GM21576 (cell line): ENCODE data around the gene MEIOC.
"Not testable (repeated sequence)": the region's sequence is repeated elsewhere in the genome, so short reads cannot be mapped to it uniquely, and the experiment has no call there.

Experiments used
- ATAC-seq: cut with Tn5 transposase; IDR thresholded peaks from one replicate; pipeline ENCODE4 v1.9.1; 2021; ENCODE audit warnings: mild to moderate bottlenecking, moderate library complexity; ENCODE audit not compliant: unreplicated experiment

MEIOC gene

GRCh38 chr17:44646280-44646679, 10.0 kb upstream of the MEIOC start:
- ATAC-seq, result no peak

DNA sequence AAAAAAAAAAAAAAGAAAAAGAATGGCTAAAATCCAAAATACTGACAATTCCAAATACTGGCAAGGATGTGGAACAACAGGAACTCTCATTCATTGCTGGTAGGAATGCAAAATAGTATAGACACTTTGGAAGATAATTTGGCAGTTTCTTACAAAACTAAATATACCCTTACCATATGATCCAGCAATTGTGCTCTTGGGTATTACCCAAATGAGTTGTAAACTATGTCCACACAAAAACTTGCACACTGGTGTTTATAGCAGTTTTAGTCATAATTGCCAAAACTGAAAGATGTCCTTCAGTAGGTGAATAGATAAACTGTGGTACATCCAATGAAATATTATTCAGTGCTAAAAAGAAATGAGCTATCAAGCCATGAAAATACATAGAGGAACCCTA, 8.5 kb upstream of the MEIOC start:
- no peak for ATAC-seq

- no peak for ATAC-seq
These were observed 7.3 kb upstream of the MEIOC start for GRCh38 chr17:44648963-44649362.

GRCh38 chr17:44651228-44651627, 5.0 kb upstream of the MEIOC start:
- no peak for ATAC-seq

GRCh38 chr17:44652727-44653126, 3.5 kb upstream of the MEIOC start:
- no peak for ATAC-seq

DNA sequence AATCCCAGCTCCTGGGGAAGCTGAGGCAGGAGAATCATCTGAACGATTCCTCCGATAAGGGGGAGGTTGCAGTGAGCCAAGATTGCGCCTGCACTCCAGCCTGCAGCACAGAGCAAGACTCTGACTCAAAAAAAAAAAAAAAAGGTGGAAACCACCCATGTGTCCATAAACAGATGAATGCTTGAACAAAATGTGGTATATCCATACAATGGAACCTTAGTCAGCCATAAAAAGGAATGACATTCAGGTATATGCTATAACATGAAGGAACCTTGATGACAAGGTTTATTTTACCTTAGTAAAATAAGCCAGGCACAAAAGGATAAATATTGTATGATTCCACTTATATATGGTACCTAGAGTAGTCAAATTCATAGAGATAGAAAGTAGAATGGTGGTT, 2.9 kb upstream of the MEIOC start:
- ATAC-seq, result no peak

GRCh38 chr17:44653954-44654353, 2.3 kb upstream of the MEIOC start:
- no peak for ATAC-seq

DNA sequence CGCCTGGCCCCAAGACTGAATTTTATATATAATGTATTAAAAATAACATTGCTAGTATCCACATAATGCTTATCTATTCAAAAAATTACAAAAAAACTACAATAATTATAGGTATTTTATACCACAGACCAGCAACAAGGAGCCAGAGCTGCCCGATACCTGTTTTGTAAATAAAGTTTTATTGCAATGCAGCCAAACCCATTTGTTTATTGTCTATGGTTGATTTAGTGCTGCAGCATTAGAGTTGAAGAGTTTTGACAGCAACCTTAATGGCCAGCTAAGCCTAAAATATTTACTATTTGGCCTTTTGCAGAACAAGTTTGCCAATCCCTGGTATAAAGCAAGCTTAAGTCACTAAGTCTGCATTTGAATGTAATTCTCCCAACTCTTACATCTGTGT, 5.6 kb downstream of the MEIOC start:
- no peak for ATAC-seq

GRCh38 chr17:44663095-44663494, 6.8 kb downstream of the MEIOC start:
- ATAC-seq, result no peak

DNA sequence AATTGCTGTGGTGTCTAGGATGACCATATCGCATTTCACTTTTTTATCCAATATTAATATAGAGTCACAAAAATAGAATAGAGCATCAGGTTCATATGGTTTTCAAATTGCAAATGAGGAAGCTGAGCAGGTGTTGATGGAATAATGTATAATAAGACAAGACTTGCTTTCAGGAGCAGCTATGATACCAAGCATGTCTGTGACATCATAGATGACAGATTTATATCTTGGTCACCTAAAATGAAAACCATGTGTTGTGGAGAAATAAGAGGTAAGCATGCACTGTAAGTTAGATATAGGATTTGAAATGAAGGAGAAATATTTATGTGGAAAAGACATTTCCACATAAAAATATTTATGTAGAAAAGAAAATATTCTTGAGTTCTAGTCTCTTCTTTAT, 8.6 kb downstream of the MEIOC start:
- ATAC-seq, result no peak

- no peak for ATAC-seq
These were observed 9.7 kb downstream of the MEIOC start for GRCh38 chr17:44666006-44666405.

- no peak for ATAC-seq
These were observed 16.3 kb downstream of the MEIOC start for GRCh38 chr17:44672479-44673093.

GRCh38 chr17:44673893-44674292, 17.6 kb downstream of the MEIOC start:
- no peak for ATAC-seq

- no peak for ATAC-seq
These were observed 20.9 kb downstream of the MEIOC start for GRCh38 chr17:44677136-44677535.

- not testable (repeated sequence) for ATAC-seq
These were observed 27.0 kb downstream of the MEIOC start for GRCh38 chr17:44683303-44683702.

- no peak for ATAC-seq
These were observed 31.5 kb downstream of the MEIOC start for GRCh38 chr17:44687756-44688155.

GRCh38 chr17:44688200-44688599, 31.9 kb downstream of the MEIOC start:
- ATAC-seq, result no peak

GRCh38 chr17:44688675-44689476, 32.6 kb downstream of the MEIOC start:
- ATAC-seq, result peak; percentile 27

- peak; percentile 80 for ATAC-seq
These were observed 33.4 kb downstream of the MEIOC start, which contains the start of gene CCDC43 for GRCh38 chr17:44689477-44690217. Gene CCDC43, minus strand, starts transcription at chr17:44689776. Its CDS starts 23 bp downstream, at chr17:44689753.

DNA sequence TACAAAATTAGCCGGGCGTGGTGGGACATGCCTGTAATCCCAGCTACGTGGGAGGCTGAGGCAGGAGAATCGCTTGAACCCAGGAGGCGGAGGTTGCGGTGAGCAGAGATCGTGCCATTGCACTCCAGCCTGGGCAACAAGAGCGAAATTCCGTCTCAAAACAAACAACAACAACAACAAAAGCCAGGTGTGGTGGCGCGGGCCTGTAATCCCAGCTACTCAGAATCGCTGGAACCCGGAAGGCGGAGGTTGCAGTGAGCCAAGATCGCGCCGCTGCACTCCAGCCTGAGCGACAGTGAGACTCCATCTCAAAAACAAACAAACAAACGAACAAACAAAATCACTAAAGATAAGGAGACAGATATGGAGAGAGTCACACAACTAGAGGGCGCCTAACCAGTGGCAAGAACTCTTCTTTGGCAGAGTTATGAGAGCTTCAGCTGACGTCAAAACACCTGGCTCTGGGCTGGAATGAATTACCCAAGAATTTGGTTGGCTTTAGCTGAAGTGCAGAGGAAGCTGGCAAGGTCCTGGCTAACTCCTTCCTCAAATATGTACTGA, 34.6 kb downstream of the MEIOC start:
- not testable (repeated sequence) for ATAC-seq

DNA sequence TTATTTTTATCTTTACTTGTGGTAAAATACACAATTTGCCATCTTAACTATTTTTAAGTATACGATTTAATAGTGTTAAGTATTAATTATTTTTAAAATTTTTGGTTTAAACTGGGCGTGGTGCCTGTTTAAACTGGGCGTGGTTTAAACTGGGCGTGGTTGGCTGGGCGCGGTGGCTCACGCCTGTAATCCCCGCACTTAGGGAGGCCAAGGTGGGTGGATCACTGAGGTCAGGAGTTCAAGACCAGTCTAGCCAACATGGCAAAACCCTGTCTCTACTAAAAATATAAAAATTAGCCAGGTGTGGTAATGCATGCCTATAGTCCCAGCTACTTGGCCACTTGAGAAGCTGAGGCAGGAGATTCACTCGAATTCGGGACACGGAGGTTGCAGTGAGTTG, 37.3 kb downstream of the MEIOC start:
- ATAC-seq, result no peak
